Keratinocyte (primary cell): ENCODE measurements around the gene ERI3.

Experiments used
- EZH2 ChIP-seq: IDR thresholded peaks from one replicate; pipeline ENCODE4 v1.6.1; 2012; ENCODE audit warnings: inconsistent platforms, mild to moderate bottlenecking, low read length, moderate library complexity
- TF ChIP-seq, protein P1 (sequence below), 3 experiments: IDR thresholded peaks in 1 of 3; conservative IDR thresholded peaks in 1 of 3; optimal IDR thresholded peaks in 1 of 3; 2 replicates in 2 of 3; 3 replicates in 1 of 3; pipeline versions ENCODE3 to v1.5.1; 2011; ENCODE audit warnings: low read length in 3 of 3, mild to moderate bottlenecking in 3 of 3, moderate library complexity in 2 of 3, control low read depth in 1 of 3, inconsistent platforms in 1 of 3; ENCODE audit not compliant: insufficient read depth in 2 of 3; ENCODE audit errors: extremely low read depth in 1 of 3

DNA sequence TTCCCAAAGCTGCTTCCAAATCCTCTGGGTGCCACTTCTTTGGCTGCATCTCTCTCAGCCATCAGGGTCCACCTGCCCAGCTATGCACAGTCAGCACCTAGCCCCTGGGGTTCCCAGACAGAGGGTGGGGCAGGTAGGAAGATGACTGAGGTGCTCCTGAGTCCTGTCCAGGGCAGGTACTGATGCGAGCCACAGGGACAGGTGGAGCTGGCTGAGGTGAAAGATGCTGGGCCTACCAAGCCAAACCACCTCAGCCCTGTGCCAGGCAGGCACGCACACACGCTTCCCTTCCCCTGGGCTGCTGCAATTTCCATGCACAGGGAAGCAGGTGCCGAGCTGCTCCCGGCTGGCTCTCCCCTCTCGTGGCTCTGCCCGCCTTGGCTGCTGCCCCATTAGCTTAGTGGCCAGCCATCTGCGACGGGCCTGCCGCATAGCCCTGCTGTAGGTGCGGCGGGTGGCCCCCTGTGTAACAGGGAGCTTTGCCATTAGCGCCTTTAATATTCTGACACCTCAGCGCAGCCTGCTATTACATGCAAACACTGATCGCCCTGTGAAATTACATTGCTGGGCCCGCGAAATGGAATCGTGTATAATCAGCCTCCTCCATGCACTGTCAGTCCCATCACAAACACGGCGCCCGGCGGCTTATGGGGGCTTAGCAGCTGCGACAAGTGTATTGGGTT is 102.9 kb downstream of the ERI3 start:
- TF ChIP-seq, protein P1, sequence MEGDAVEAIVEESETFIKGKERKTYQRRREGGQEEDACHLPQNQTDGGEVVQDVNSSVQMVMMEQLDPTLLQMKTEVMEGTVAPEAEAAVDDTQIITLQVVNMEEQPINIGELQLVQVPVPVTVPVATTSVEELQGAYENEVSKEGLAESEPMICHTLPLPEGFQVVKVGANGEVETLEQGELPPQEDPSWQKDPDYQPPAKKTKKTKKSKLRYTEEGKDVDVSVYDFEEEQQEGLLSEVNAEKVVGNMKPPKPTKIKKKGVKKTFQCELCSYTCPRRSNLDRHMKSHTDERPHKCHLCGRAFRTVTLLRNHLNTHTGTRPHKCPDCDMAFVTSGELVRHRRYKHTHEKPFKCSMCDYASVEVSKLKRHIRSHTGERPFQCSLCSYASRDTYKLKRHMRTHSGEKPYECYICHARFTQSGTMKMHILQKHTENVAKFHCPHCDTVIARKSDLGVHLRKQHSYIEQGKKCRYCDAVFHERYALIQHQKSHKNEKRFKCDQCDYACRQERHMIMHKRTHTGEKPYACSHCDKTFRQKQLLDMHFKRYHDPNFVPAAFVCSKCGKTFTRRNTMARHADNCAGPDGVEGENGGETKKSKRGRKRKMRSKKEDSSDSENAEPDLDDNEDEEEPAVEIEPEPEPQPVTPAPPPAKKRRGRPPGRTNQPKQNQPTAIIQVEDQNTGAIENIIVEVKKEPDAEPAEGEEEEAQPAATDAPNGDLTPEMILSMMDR (optimal IDR thresholded peaks at IDR 0.05 in 1 of 3, IDR thresholded peaks at IDR 0.05 in 1 of 3, conservative IDR thresholded peaks at IDR 0.05 in 1 of 3; ENCODE audit: extremely low read depth in 1 of 3, insufficient read depth in 2 of 3, low read length in 3 of 3) = no peak
- TF ChIP-seq EZH2 = no peak
